ENCODE data around the gene FDX1. TPM values are rescaled to one million over a fixed set of nuclear protein-coding genes. Genes with fewer than 3 reads are reported as not detected.

Gene FDX1
- total RNA-seq, 2 experiments from 2014 or later: 13.3 to 15.9 TPM

DNA sequence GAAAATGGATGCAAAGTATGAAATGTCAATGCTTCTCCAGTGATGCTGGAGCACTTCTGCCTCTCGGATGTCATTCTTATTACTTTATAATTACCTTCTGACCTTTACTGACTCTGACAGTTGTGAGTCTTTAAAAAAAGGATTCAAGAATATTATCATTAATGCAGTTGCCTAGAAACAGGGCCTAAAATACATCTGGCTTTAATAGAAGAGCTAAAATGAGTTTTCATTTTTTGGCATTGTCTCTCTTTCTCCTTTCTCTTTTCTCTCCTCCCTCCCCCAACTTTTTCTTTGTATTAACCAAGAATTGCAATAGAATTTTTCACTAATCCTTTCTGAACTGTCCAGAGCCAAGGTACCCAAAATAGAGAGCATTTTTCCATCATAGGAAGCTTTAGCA is 45.9 kb downstream of the FDX1 start:
- H2AFZ ChIP-seq (ENCODE audit: low read length): no peak overlapping the region
- no peak overlapping the region for H3K27ac ChIP-seq (ENCODE audit: low read depth, low read length, poor library complexity, severe bottlenecking)
- H4K20me1 ChIP-seq (ENCODE audit: insufficient read depth, low read length): no peaks in the 10 kb centered on the region
- ChIA-PET CTCF (ENCODE audit: unreplicated experiment) (no interaction called here), POLR2A (interaction anchor here (0.7 kb wide), 1 partner anchor 21 kb away, joined by 3 read pairs; no protein-coding TSS in a partner anchor)
- no peaks in the 10 kb centered on the region for H3K36me3 ChIP-seq (ENCODE audit: insufficient read depth, low read length)
- H3K9me2 ChIP-seq (ENCODE audit: insufficient read depth, low read length): no peaks in the 10 kb centered on the region
- H3K4me3 ChIP-seq (ENCODE audit: low read depth, low read length, poor library complexity, severe bottlenecking): no peak overlapping the region
- BruUV-seq (replicated peaks): no TSS peak
- no peaks in the 10 kb centered on the region for H3K9me3 ChIP-seq (ENCODE audit: low read length)
- TF ChIP-seq EZH2phosphoT487 (IDR thresholded peaks at IDR 0.05; ENCODE audit: borderline replicate concordance, low read depth, low read length) (no peak), CTCF (conservative IDR thresholded peaks at IDR 0.05; ENCODE audit: low read length) (no peak)
- DNase-seq (ENCODE audit: low spot score): no peak
- intact Hi-C loops (cut with micrococcal nuclease; ENCODE audit: unreplicated experiment): no loop called here
- H3K4me2 ChIP-seq (ENCODE audit: low read length): no peak overlapping the region
- H3K79me2 ChIP-seq (ENCODE audit: insufficient read depth, low read depth, low read length): no peaks in the 10 kb centered on the region
- H3K4me1 ChIP-seq (ENCODE audit: insufficient read depth, low read length, poor library complexity, severe bottlenecking): no peaks in the 10 kb centered on the region

DNA sequence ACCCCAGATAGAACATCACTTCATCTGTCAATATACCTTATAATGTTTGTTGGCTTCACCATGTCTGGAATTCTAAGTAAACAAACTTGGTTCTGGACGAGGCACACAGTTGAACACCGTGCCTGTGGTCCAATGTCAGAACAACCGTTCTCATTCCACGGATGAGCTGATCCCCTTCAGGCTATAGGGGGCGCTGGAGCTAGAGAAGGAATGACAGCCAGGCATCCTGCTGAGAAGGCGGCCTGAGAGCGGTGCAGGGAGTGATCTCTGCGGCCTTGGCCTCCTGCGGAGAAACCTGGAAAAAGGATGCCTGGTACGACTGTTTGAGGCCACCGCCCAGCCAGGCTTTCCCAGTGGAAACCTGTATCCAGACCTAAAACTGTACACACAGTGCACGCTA is 48.7 kb downstream of the FDX1 start:
- H2AFZ ChIP-seq (ENCODE audit: low read length): no peak overlapping the region
- no peaks in the 10 kb centered on the region for H3K36me3 ChIP-seq (ENCODE audit: insufficient read depth, low read length)
- H3K79me2 ChIP-seq (ENCODE audit: insufficient read depth, low read depth, low read length): no peaks in the 10 kb centered on the region
- no peaks in the 10 kb centered on the region for H4K20me1 ChIP-seq (ENCODE audit: insufficient read depth, low read length)
- no peaks in the 10 kb centered on the region for H3K9me3 ChIP-seq (ENCODE audit: low read length)
- ChIA-PET POLR2A (interaction anchor here (0.6 to 2.0 kb wide), 3 partner anchors 9 to 697 kb away, joined by 4 to 8 read pairs (median 5); no protein-coding TSS in a partner anchor), CTCF (ENCODE audit: unreplicated experiment) (interaction anchor here (0.6 kb wide), 1 partner anchor 1035 kb away, joined by 3 read pairs; no protein-coding TSS in a partner anchor)
- H3K4me3 ChIP-seq (ENCODE audit: low read depth, low read length, poor library complexity, severe bottlenecking): no peak overlapping the region
- no peaks in the 10 kb centered on the region for H3K9me2 ChIP-seq (ENCODE audit: insufficient read depth, low read length)
- intact Hi-C loops (cut with micrococcal nuclease; ENCODE audit: unreplicated experiment): no loop called here
- DNase-seq (ENCODE audit: low spot score): no peak
- BruUV-seq (replicated peaks): no TSS peak
- H3K4me2 ChIP-seq (ENCODE audit: low read length): no peak overlapping the region
- no peaks in the 10 kb centered on the region for H3K4me1 ChIP-seq (ENCODE audit: insufficient read depth, low read length, poor library complexity, severe bottlenecking)
- H3K27ac ChIP-seq (ENCODE audit: low read depth, low read length, poor library complexity, severe bottlenecking): no peak overlapping the region
- TF ChIP-seq CTCF (conservative IDR thresholded peaks at IDR 0.05; ENCODE audit: low read length) (peak; percentile 57), EZH2phosphoT487 (IDR thresholded peaks at IDR 0.05; ENCODE audit: borderline replicate concordance, low read depth, low read length) (no peak)

Data from OCI-LY7 (cell line).